HEK293T (cell line): ENCODE data around the gene KCNMA1.

ENCODE experiments used
- BHLHE40 ChIP-seq: fragments of 450-650 bp; IDR thresholded peaks from 2 replicates; pipeline ENCODE4 v1.6.1; 2016; ENCODE audit warnings: mild to moderate bottlenecking, moderate library complexity, borderline replicate concordance
- ELF4 ChIP-seq: fragments of 450-650 bp; IDR thresholded peaks from 2 replicates; pipeline ENCODE4 v1.6.1; 2017; ENCODE audit warnings: antibody characterized with exemption
- FOXA1 ChIP-seq: fragments of 450-650 bp; IDR thresholded peaks from 2 replicates; pipeline ENCODE4 v1.6.1; 2016; ENCODE audit warnings: mild to moderate bottlenecking
- FOXM1 ChIP-seq: fragments of 450-650 bp; IDR thresholded peaks from 2 replicates; pipeline ENCODE4 v1.6.1; 2017; ENCODE audit warnings: mild to moderate bottlenecking, borderline replicate concordance
- LEF1 ChIP-seq: fragments of 450-650 bp; IDR thresholded peaks from 2 replicates; pipeline ENCODE4 v1.6.1; 2017; ENCODE audit warnings: mild to moderate bottlenecking, borderline replicate concordance
- NFRKB ChIP-seq: fragments of 450-650 bp; IDR thresholded peaks from 2 replicates; pipeline ENCODE4 v1.6.1; 2016; ENCODE audit warnings: mild to moderate bottlenecking, moderate library complexity
- SP1 ChIP-seq: fragments of 450-650 bp; IDR thresholded peaks from 2 replicates; pipeline ENCODE4 v1.6.1; 2017
- SUZ12 ChIP-seq: fragments of 450-650 bp; IDR thresholded peaks from 2 replicates; pipeline ENCODE4 v1.6.1; 2016; ENCODE audit warnings: mild to moderate bottlenecking
- TARDBP ChIP-seq: fragments of 450-650 bp; IDR thresholded peaks from 2 replicates; pipeline ENCODE4 v1.6.1; 2016

DNA sequence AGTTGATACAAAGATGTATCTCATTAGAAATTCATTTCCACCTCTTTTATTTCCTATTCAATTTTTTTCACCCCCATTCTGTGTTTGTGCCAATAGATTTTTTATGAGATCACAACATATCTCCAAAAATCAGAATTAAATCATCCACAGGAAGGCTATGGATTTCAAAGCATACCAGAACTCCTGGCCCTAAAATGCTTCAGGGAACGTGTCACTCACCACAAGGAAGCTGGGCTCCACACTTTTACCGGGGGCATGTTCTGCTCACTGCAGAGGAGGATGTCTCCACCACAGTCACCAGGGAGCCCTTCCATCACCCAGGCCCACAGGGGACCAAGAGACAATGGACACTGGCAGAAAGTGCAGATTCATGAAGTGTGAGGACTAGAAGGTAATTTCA is 456.8 kb downstream of the KCNMA1 start:
- TF ChIP-seq BHLHE40 = no peak
- no peak for TF ChIP-seq FOXM1
- TF ChIP-seq NFRKB = no peak
- no peak for TF ChIP-seq TARDBP
- no peak for TF ChIP-seq ELF4
- TF ChIP-seq LEF1 = no peak
- TF ChIP-seq SUZ12 = no peak
- TF ChIP-seq SP1 = no peak
- TF ChIP-seq FOXA1 = no peak
